AG09309 (cell line): ENCODE data around the gene KCTD14.
A peak's percentile ranks its signal among the peaks of the same experiment; 100 is the strongest.
"Not testable (repeated sequence)": the region's sequence is repeated elsewhere in the genome, so short reads cannot be mapped to it uniquely, and the experiment has no call there.

Experiments
- DNase-seq: peaks from one replicate; pipeline ENCODE4 v3.0.0-alpha.2; 2010; ENCODE audit warnings: low read depth
- H3K4me3 ChIP-seq: 2 replicates; pipeline ENCODE4 v1.5.1; 2011; ENCODE audit warnings: mild to moderate bottlenecking, low read depth, low read length, moderate library complexity; ENCODE audit not compliant: control insufficient read depth
- TF ChIP-seq, protein P1 (sequence below): IDR thresholded peaks from 2 replicates; pipeline ENCODE4 v1.5.1; 2011; ENCODE audit warnings: mild to moderate bottlenecking, low read depth, low read length, inconsistent platforms; ENCODE audit not compliant: insufficient read depth, control insufficient read depth; ENCODE audit errors: missing control alignments

KCTD14 gene

DNA sequence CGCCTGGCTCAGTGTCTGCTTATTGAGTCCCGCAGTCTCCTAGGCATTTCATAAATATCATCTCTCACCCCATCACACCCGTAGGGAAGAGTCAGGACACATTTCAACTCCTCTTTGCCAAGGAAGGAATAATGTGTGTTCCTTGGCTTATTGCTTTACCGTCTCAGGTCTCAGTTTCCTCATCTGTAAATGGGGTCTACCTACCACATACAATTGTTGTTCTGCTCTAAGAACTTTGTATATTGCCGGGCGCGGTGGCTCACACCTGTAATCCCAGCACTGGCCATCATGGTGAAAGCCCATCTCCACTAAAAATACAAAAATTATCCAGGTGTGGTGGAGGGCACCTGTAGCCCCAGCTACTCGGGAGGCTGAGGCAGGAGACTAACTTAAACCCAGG is 37.5 kb upstream of the KCTD14 start:
- TF ChIP-seq, protein P1, sequence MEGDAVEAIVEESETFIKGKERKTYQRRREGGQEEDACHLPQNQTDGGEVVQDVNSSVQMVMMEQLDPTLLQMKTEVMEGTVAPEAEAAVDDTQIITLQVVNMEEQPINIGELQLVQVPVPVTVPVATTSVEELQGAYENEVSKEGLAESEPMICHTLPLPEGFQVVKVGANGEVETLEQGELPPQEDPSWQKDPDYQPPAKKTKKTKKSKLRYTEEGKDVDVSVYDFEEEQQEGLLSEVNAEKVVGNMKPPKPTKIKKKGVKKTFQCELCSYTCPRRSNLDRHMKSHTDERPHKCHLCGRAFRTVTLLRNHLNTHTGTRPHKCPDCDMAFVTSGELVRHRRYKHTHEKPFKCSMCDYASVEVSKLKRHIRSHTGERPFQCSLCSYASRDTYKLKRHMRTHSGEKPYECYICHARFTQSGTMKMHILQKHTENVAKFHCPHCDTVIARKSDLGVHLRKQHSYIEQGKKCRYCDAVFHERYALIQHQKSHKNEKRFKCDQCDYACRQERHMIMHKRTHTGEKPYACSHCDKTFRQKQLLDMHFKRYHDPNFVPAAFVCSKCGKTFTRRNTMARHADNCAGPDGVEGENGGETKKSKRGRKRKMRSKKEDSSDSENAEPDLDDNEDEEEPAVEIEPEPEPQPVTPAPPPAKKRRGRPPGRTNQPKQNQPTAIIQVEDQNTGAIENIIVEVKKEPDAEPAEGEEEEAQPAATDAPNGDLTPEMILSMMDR = no peak
- DNase-seq = no peak
- H3K4me3 ChIP-seq = no peak overlapping the region

DNA sequence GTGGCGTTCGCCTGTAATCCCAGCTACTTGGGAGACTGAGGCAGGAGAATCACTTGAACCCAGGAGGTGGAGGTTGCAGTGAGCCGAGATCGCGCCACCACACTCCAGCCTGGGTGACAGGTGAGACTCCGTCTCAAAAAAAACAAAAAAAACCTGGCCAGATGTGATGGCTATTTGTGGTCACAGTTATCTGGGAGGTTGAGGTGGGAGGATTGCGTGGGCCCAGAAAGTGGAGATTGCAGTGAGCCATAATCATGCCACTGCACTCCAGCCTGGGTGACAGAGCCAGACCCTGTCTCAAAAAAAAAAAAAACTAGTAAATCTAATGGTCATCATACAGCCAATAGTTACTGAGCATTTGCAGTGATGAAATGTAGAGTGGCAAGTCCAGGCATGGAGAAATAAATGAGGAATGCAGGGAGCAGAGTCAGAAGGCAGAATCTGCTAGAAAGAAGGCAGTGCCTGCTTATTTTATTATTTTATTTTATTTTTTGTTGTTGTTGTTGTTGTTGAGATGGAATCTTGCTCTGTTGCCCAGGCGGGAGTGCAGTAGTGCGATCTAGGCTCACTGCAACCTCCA is 36.8 kb upstream of the KCTD14 start:
- not testable (repeated sequence) for H3K4me3 ChIP-seq, DNase-seq

DNA sequence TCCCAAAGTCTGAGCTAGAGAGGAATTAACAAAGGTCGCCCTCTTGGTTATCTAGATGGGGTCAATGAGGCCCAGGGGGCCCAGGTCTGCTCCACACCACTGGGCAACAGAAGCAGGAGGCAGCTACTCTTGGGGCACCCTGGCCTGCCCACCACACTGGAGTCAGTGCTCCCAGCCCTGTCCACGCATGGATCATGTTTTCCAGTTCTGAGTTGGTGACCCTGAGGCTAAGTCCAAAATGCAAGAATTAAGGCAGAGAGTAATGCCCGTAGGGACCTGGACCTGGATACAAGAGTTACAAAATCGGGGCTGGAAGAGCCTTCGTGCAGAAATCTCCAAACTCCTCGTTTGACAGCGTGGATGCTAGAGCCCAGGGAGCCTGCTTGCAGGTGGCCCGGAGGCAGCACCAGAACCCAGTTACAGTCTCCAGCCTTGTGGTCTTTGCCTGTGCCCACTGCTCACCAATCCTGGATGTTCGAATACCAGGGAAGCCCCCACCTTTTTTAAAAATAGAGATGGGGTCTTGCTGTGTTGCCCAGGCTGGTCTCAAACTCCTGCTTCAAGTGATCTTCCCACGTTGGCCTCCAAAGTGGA is 34.5 kb upstream of the KCTD14 start:
- TF ChIP-seq, protein P1 = no peak
- no peak for DNase-seq
- H3K4me3 ChIP-seq = no peak overlapping the region

DNA sequence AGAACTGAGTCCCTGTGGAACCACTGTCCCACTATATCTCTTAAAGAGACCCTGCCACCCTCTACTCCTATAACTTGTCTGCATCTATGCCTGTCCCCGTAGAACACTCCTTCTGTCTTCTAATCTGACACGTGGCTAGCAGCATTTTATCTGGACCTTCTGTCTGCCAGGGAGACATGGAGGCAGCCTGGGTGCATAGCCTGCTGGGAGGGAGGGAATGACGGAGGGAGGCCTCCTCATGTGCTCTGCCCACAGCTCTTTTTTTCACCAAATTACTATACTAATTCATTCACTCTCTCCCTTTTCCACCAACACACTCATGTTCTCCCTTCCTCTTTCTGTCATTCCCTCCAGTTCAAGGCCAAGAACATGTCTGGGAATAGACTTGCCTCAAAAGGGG is 33.0 kb upstream of the KCTD14 start:
- no peak overlapping the region for H3K4me3 ChIP-seq
- TF ChIP-seq, protein P1 = no peak
- DNase-seq = no peak

DNA sequence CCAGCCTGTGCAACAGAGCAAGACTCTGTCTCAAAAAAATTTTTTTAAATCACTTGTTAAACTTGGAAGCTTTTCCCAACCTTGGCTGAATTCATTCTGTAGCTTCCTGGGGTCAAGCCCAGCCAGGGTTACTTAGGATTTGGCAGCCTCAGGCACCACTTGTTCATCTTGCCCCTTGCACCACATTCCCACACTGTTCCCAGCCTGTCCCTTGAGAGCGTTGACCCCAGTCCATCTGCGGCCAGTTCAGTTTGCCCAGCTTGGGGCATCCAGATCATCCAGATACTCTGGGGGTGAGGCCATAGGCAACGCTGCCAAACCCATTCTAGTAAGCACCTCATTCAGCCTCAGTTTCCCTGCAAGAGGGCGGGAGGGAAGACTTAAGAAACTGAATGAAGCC is 31.9 kb upstream of the KCTD14 start:
- TF ChIP-seq, protein P1 = no peak
- DNase-seq = no peak
- no peak overlapping the region for H3K4me3 ChIP-seq

DNA sequence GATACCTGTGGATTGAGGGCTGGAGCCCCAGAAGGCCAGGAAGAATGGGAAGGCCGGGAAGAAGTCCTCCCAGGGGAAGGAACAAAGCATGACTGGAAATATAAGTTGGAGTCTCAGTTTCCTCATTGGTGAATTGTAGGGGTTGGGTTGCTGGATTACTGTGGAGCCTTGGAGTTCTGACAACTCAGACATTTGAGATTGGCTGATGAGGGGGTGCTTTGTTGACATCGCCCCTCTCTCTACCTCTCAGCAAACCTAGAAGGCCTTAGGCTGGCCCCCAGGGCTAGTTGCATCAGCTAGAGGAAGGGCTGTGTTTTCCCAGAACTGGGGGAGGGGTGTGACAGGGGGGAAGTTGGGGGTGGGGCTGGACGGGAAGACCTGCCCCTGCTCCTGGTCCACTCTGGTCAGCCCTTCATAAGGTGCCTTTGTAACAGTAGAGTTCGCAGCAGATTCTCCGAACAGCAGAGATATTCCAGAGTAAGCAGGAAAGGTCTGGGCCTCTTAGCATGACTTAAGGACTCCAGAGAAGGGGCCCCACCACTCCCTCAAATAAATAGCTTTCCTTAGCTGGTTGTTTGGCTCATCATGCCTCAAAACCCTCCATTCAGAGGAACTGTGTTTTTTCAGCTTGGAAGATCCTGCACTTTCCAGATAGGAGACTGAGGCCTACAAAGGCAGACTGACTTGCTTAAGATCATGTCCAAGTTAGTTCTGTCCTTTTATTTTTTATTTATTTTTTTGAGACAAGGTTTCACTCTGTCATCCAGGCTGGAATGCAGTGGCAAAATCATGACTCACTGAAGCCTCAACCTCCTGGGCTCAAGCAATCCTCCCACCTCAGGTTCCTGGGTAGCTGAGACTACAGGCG is 28.1 kb upstream of the KCTD14 start:
- TF ChIP-seq, protein P1 = no peak
- H3K4me3 ChIP-seq = no peak overlapping the region
- DNase-seq = peak; percentile 24

DNA sequence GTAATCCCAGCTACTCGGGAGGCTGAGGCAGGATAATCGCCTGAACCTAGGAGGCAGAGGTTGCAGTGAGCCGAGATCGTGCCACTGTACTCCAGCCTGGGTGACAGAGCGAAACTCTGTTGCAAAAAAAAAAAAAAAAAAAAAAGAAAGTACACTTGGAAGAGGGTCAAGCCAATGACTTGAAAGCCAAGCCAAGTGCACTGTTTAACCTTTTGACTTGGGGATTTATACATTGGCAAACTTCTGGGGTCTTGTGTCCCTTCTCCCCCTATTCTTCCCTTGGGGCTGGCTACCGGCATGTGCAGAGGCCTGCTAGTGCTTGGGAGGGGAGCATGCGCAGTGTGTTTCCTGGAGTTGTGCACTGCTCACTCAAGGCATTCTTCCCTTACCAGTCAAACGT is 26.3 kb upstream of the KCTD14 start:
- TF ChIP-seq, protein P1 = no peak
- H3K4me3 ChIP-seq = no peak overlapping the region
- DNase-seq = no peak
